K562 treated with DMSO at 1 percent for 12 hours (cell line): ENCODE data around the gene MOGAT3. TPM values are rescaled to one million over a fixed set of nuclear protein-coding genes. Genes with fewer than 3 reads are reported as not detected.

Source experiments
- total RNA-seq: library from RNA; unstranded; fragments of 300-600 nt; gene quantifications from 2 replicates; pipeline ENCODE4 v1.2.3, GENCODE V29; 2022; ENCODE audit not compliant: insufficient read depth

The MOGAT3 gene, protein sequence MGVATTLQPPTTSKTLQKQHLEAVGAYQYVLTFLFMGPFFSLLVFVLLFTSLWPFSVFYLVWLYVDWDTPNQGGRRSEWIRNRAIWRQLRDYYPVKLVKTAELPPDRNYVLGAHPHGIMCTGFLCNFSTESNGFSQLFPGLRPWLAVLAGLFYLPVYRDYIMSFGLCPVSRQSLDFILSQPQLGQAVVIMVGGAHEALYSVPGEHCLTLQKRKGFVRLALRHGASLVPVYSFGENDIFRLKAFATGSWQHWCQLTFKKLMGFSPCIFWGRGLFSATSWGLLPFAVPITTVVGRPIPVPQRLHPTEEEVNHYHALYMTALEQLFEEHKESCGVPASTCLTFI
- total RNA-seq, result not detected in 2 replicates

DNA sequence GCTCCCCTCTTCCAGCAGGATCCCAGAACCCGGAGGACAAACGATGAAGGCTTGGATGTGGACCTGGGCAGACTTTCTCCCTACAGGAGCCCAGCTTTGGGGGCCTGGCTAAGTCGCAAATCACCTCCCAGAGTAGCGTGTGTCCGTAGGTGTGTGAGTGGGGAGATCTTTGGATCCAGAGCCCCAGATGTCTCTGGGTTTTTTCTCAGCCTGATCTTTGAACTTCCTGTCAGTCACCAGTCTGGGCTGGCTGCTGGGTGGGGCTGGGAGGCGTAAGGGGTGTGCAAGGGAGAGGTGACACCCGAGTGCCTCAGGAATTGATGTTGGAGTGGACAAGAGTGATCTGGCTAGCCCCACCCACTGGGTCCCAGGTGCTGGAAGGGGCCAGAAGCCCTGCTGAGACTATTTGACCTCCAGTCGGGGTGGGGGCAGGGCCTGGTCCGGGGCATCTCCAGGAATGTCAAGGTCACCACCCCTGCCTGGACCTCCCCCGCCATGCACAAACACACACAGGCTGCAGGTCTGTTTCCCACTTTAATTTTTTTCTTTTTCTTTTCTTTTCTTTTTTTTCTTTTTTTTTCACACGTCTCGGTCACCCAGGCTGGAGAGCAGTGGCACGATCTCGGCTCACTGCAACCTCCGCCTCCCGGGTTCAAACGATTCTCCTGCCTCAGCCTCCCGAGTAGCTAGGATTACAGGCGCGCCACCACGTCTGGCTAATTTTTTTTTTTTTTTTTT lies at the start of gene MOGAT3:
MOGAT3 (minus strand) TSS at position 175 of the 738 bp plus-strand sequence. CDS start 182 bp downstream, outside the sequence.

GRCh38 chr7:101244375-101245146 lies 43.7 kb upstream of the MOGAT3 start, which contains the start of gene FIS1:
Gene FIS1 (minus strand): TSS chr7:101245081. CDS start chr7:101245004, 77 bp downstream.

DNA sequence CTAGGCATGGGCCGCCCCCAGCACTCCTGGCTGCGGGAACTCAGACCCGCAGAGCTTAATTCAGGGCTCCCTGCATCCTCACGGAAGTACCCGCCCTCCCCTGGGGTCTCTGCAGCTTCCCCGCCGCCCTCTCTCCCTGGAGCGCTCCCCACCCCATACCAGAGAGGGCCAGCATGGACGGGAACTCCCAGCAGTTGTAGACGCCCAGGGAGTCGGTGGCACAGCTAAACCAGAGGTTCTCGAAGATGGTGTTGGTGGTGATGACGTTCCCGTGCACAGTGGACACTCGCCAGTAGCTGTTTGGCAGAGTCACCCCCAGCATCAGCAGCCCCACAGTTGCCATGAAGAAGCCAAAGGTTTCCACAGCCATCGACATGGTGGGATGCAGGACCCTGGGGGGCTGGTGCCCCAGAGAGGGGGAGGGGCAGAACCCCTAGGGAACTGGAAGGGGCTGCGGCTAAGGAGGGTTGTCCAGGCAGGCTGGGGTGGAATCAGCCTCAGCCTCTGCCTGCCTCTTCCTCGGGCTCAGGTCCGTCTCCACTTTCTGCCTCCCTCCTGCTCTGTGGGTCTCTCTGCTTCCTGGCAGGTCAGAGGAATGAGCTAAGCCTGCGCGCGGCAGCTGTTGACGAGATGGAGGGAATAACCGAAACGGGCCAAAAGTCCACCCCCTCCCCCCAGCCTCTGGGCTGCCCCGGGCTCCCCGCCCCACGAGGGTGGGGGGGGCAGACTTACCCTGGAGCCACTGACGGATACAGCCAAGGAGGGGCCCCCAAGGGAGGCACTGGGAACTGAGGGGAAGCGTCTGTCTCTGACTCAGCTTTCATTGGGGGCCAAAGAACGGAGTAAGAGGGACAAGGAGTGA lies 36.6 kb upstream of the MOGAT3 start, which contains the start of gene CLDN15:
CLDN15 (minus strand) TSS at position 597 of the 862 bp plus-strand sequence; CDS start at position 376, 221 bp downstream.

GRCh38 chr7:101217388-101218235 lies 16.8 kb upstream of the MOGAT3 start, which contains the start of the genes PLOD3 and ZNHIT1:
Gene PLOD3 (minus strand): TSS chr7:101217581. CDS start chr7:101217274, 307 bp downstream.
Gene ZNHIT1 (plus strand): TSS chr7:101218165. CDS start chr7:101218196, 31 bp downstream.

GRCh38 chr7:101180130-101180755 lies 20.6 kb downstream of the MOGAT3 start, which contains the start of gene NAT16:
Gene NAT16 (minus strand): TSS chr7:101180293. CDS start chr7:101174807, 5,486 bp downstream.

GRCh38 chr7:101165075-101165957 lies 35.5 kb downstream of the MOGAT3 start, which contains the start of gene VGF:
Gene VGF (minus strand): TSS chr7:101165569. CDS start chr7:101164843, 726 bp downstream.

GRCh38 chr7:101153969-101154692 lies 46.7 kb downstream of the MOGAT3 start, which contains the start of gene AP1S1:
Gene AP1S1 (plus strand): TSS chr7:101154476. CDS start chr7:101154515, 39 bp downstream.

Other genes with a start within 250 kb of the MOGAT3 start
- not detected in 2 replicates for gene MUC12, start 231.5 kb downstream of the MOGAT3 start, total RNA-seq
- gene MUC17, start 181.0 kb downstream of the MOGAT3 start, total RNA-seq, result not detected in 2 replicates
- 12.0 and 25.1 TPM in 2 replicates for gene TRIM56, start 115.6 kb downstream of the MOGAT3 start, total RNA-seq
- gene SERPINE1, start 73.9 kb downstream of the MOGAT3 start, total RNA-seq, result 1.5 and 3.0 TPM in 2 replicates
- 101 and 123 TPM in 2 replicates for gene AP1S1, start 46.6 kb downstream of the MOGAT3 start, total RNA-seq
- 0.49 and 1.3 TPM in 2 replicates for gene VGF, start 35.5 kb downstream of the MOGAT3 start, total RNA-seq
- not detected in 2 replicates for gene NAT16, start 20.7 kb downstream of the MOGAT3 start, total RNA-seq
- 61.8 and 71.1 TPM in 2 replicates for gene PLOD3, start 16.5 kb upstream of the MOGAT3 start, total RNA-seq
- gene ZNHIT1, start 17.1 kb upstream of the MOGAT3 start, total RNA-seq, result 132 and 185 TPM in 2 replicates
- 20.8 and 29.6 TPM in 2 replicates for gene CLDN15, start 36.8 kb upstream of the MOGAT3 start, total RNA-seq
- gene FIS1, start 44.0 kb upstream of the MOGAT3 start, total RNA-seq, result 109 and 134 TPM in 2 replicates
- gene IFT22, start 120.8 kb upstream of the MOGAT3 start, total RNA-seq, result 12.3 and 15.3 TPM in 2 replicates
- gene COL26A1, start 161.8 kb upstream of the MOGAT3 start, total RNA-seq, result 0.70 and 1.3 TPM in 2 replicates